H9 (cell line): ENCODE results near the gene SLC17A1. TPM values are rescaled to one million over a fixed set of nuclear protein-coding genes. Genes with fewer than 3 reads are reported as not detected.

ENCODE experiments used
- DNase-seq: peaks from one replicate; pipeline ENCODE4 v3.0.0-alpha.2; 2017
- H2AFZ ChIP-seq: one replicate; pipeline ENCODE4 v1.6.1; 2013; ENCODE audit warnings: mild to moderate bottlenecking, low read length, control low read depth, moderate library complexity
- H2AK5ac ChIP-seq: 2 replicates; pipeline ENCODE4 v1.6.1; 2013; ENCODE audit warnings: low read length, control low read depth, mixed read lengths; ENCODE audit not compliant: insufficient read length
- H2BK120ac ChIP-seq: one replicate; pipeline ENCODE4 v1.6.1; 2013; ENCODE audit warnings: low read depth, mild to moderate bottlenecking, low read length, control low read depth, inconsistent platforms; ENCODE audit not compliant: poor library complexity, severe bottlenecking
- H2BK12ac ChIP-seq: 2 replicates; pipeline ENCODE4 v1.6.1; 2013; ENCODE audit warnings: low read length, control low read depth, mixed read lengths, low read depth; ENCODE audit not compliant: insufficient read length
- H2BK15ac ChIP-seq: 2 replicates; pipeline ENCODE4 v1.6.1; 2013; ENCODE audit warnings: low read depth, low read length, control low read depth
- H2BK20ac ChIP-seq: one replicate; pipeline ENCODE4 v1.6.1; 2013; ENCODE audit warnings: low read depth, mild to moderate bottlenecking, low read length, control low read depth, inconsistent platforms; ENCODE audit not compliant: poor library complexity, severe bottlenecking
- H2BK5ac ChIP-seq: 2 replicates; pipeline ENCODE4 v1.6.1; 2013; ENCODE audit warnings: low read length, control low read depth, mixed read lengths; ENCODE audit not compliant: insufficient read length
- H3K14ac ChIP-seq: 2 replicates; pipeline ENCODE4 v1.6.1; 2013; ENCODE audit warnings: low read length, control low read depth; ENCODE audit not compliant: insufficient read depth
- H3K18ac ChIP-seq: 2 replicates; pipeline ENCODE4 v1.6.1; 2013; ENCODE audit warnings: low read depth, mild to moderate bottlenecking, mixed read lengths, low read length, control low read depth; ENCODE audit not compliant: insufficient read length
- H3K23ac ChIP-seq: 2 replicates; pipeline ENCODE4 v1.6.1; 2013; ENCODE audit warnings: low read length, control low read depth, mixed read lengths, low read depth; ENCODE audit not compliant: insufficient read length
- H3K23me2 ChIP-seq: 2 replicates; pipeline ENCODE4 v1.6.1; 2013; ENCODE audit warnings: low read depth, mild to moderate bottlenecking, mixed read lengths, low read length, control low read depth; ENCODE audit not compliant: insufficient read length, poor library complexity, severe bottlenecking
- H3K27ac ChIP-seq: 2 replicates; pipeline ENCODE4 v1.5.1; 2013; ENCODE audit warnings: low read length, control low read depth, mixed read lengths, low read depth; ENCODE audit not compliant: insufficient read length
- H3K27me3 ChIP-seq: 2 replicates; pipeline ENCODE4 v1.6.1; 2013; ENCODE audit warnings: low read length, control low read depth, inconsistent platforms; ENCODE audit not compliant: insufficient read depth
- H3K4ac ChIP-seq: 2 replicates; pipeline ENCODE4 v1.6.1; 2013; ENCODE audit warnings: low read depth, mild to moderate bottlenecking, control low read depth, inconsistent platforms, low read length, moderate library complexity
- H3K4me1 ChIP-seq: 2 replicates; pipeline ENCODE4 v1.6.1; 2013; ENCODE audit warnings: low read length, control low read depth, inconsistent platforms; ENCODE audit not compliant: insufficient read depth
- H3K4me2 ChIP-seq: 2 replicates; pipeline ENCODE4 v1.6.1; 2013; ENCODE audit warnings: low read length, control low read depth, mixed read lengths; ENCODE audit not compliant: insufficient read length, insufficient read depth
- H3K56ac ChIP-seq: 2 replicates; pipeline ENCODE4 v1.6.1; 2013; ENCODE audit warnings: low read depth, mild to moderate bottlenecking, mixed read lengths, low read length, control low read depth; ENCODE audit not compliant: insufficient read length
- H3K79me1 ChIP-seq: 2 replicates; pipeline ENCODE4 v1.6.1; 2013; ENCODE audit warnings: low read depth, mild to moderate bottlenecking, moderate library complexity, low read length, control low read depth, inconsistent platforms; ENCODE audit not compliant: insufficient read depth, poor library complexity, severe bottlenecking
- H3K79me2 ChIP-seq: 2 replicates; pipeline ENCODE4 v1.6.1; 2013; ENCODE audit warnings: low read length, control low read depth, inconsistent platforms; ENCODE audit not compliant: insufficient read depth
- H3K9ac ChIP-seq: 2 replicates; pipeline ENCODE4 v1.6.1; 2013; ENCODE audit warnings: low read length, control low read depth, mixed read lengths; ENCODE audit not compliant: insufficient read length; ENCODE audit errors: extremely low read depth
- H3K9me3 ChIP-seq: one replicate; pipeline ENCODE4 v1.6.1; 2013; ENCODE audit warnings: low read depth, low read length, inconsistent platforms; ENCODE audit not compliant: control insufficient read depth
- H3T11ph ChIP-seq: one replicate; pipeline ENCODE4 v1.6.1; 2013; ENCODE audit warnings: mild to moderate bottlenecking, low read length, control low read depth, inconsistent platforms
- H4K20me1 ChIP-seq: one replicate; pipeline ENCODE4 v1.6.1; 2013; ENCODE audit not compliant: control insufficient read depth, insufficient read length, insufficient read depth
- H4K5ac ChIP-seq: 2 replicates; pipeline ENCODE4 v1.6.1; 2013; ENCODE audit warnings: low read depth, mild to moderate bottlenecking, mixed read lengths, low read length, control low read depth; ENCODE audit not compliant: insufficient read length
- H4K8ac ChIP-seq: replicated peaks from 2 replicates; pipeline ENCODE4 v1.6.1; 2013; ENCODE audit warnings: low read length, control low read depth, mixed read lengths, low read depth; ENCODE audit not compliant: insufficient read length
- H4K91ac ChIP-seq: 2 replicates; pipeline ENCODE4 v1.6.1; 2013; ENCODE audit warnings: low read depth, mild to moderate bottlenecking, moderate library complexity, mixed read lengths, low read length, control low read depth; ENCODE audit not compliant: insufficient read length
- H3K27ac Mint-ChIP-seq, 3 experiments: 2 replicates in 2 of 3; 3 replicates in 1 of 3; pipeline ENCODE4 v1.8.0; 2020 to 2021; ENCODE audit warnings: mixed read lengths in 3 of 3, mild to moderate bottlenecking in 1 of 3, moderate library complexity in 1 of 3
- H3K27me3 Mint-ChIP-seq: 2 replicates; pipeline ENCODE4 v1.8.0; 2021; ENCODE audit warnings: low read depth, mild to moderate bottlenecking, moderate library complexity, mixed read lengths
- H3K36me3 Mint-ChIP-seq, 3 experiments: 2 replicates in 2 of 3; 3 replicates in 1 of 3; pipeline ENCODE4 v1.8.0; 2020 to 2021; ENCODE audit warnings: low read depth in 3 of 3, mixed read lengths in 3 of 3; ENCODE audit not compliant: insufficient read depth in 1 of 3
- H3K4me1 Mint-ChIP-seq, 2 experiments: 2 replicates each; pipeline ENCODE4 v1.8.0; 2020; ENCODE audit warnings: mixed read lengths in 2 of 2
- H3K4me3 Mint-ChIP-seq, 2 experiments: 2 replicates in 1 of 2; 3 replicates in 1 of 2; pipeline ENCODE4 v1.8.0; 2020 to 2021; ENCODE audit warnings: mild to moderate bottlenecking in 2 of 2, mixed read lengths in 2 of 2, moderate library complexity in 1 of 2
- H3K9me3 Mint-ChIP-seq, 2 experiments: 2 replicates in 1 of 2; 3 replicates in 1 of 2; pipeline ENCODE4 v1.8.0; 2020; ENCODE audit warnings: mild to moderate bottlenecking in 2 of 2, mixed read lengths in 2 of 2, moderate library complexity in 1 of 2
- CTCF ChIP-seq: fragments of 200-600 bp; sonication (generic); conservative IDR thresholded peaks from 3 replicates; pipeline ENCODE4 v1.8.0; 2021; ENCODE audit warnings: antibody characterized with exemption, mild to moderate bottlenecking
- WGBS: extraction: QIAGEN DNeasy Blood & Tissue Kit; methylation state at CpG from one replicate; pipeline ENCODE4 v1.1.7; 2013; ENCODE audit warnings: missing lambda C conversion rate, low lambda C conversion rate, mixed read lengths; ENCODE audit not compliant: insufficient read length; ENCODE audit errors: extremely low coverage; 5-methylcytosine and 5-hydroxymethylcytosine counted together
- total RNA-seq: library from RNA; stranded (reverse); gene quantifications from 2 replicates; pipeline ENCODE4 v1.2.1, GENCODE V29; 2021

The SLC17A1 gene
- total RNA-seq, 1 experiment from 2014 or later = not detected

GRCh38 chr6:25774120-25774715 is 57.6 kb downstream of the SLC17A1 start:
- no peak overlapping the region for H3K56ac ChIP-seq
- WGBS = no CpG with 5 or more reads among the region's 2 CpGs
- H2AK5ac ChIP-seq = no peak overlapping the region
- no peaks in the 10 kb centered on the region for H3K27me3 ChIP-seq
- DNase-seq = no peak
- H2BK20ac ChIP-seq = no peak overlapping the region
- no peak overlapping the region for H3K14ac ChIP-seq
- H3K79me2 ChIP-seq = no peaks in the 10 kb centered on the region
- H3K18ac ChIP-seq = no peak overlapping the region
- no peak overlapping the region for H4K91ac ChIP-seq
- H3K27ac Mint-ChIP-seq = no peak overlapping the region
- no peak overlapping the region for H2BK5ac ChIP-seq
- no peaks in the 10 kb centered on the region for H3K9me3 Mint-ChIP-seq
- no peak overlapping the region for H3K23ac ChIP-seq
- H4K8ac ChIP-seq = no peak overlapping the region
- no peaks in the 10 kb centered on the region for H3K36me3 Mint-ChIP-seq
- H2BK120ac ChIP-seq = no peak overlapping the region
- TF ChIP-seq CTCF = no peak
- no peak overlapping the region for H3T11ph ChIP-seq
- H3K4me1 ChIP-seq = no peaks in the 10 kb centered on the region
- no peak overlapping the region for H3K4me2 ChIP-seq
- no peaks in the 10 kb centered on the region for H3K9me3 ChIP-seq
- H3K4me1 Mint-ChIP-seq = peaks cover 3 to 5% of the 10 kb centered on the region in 2 experiments; a peak in 3 of 4 replicates
- H2AFZ ChIP-seq = no peak overlapping the region
- H4K20me1 ChIP-seq = no peaks in the 10 kb centered on the region
- H3K9ac ChIP-seq = no peak overlapping the region
- no peak overlapping the region for H3K4ac ChIP-seq
- H2BK12ac ChIP-seq = no peak overlapping the region
- no peaks in the 10 kb centered on the region for H3K27me3 Mint-ChIP-seq
- H4K5ac ChIP-seq = no peak overlapping the region
- no peaks in the 10 kb centered on the region for H3K23me2 ChIP-seq
- H2BK15ac ChIP-seq = no peak overlapping the region
- H3K4me3 Mint-ChIP-seq = no peak overlapping the region
- no peak overlapping the region for H3K27ac ChIP-seq
- H3K79me1 ChIP-seq = no peaks in the 10 kb centered on the region
